WTC11 (cell line): ENCODE measurements around the gene ALLC. TPM values are rescaled to one million over a fixed set of nuclear protein-coding genes. Genes with fewer than 3 reads are reported as not detected.

Source experiments
- ATAC-seq: fragments of 200-7000 bp; cut with Tn5 transposase; 2 replicates; pipeline ENCODE4 v1.10.0; 2021; ENCODE audit warnings: mild to moderate bottlenecking, moderate library complexity
- CTCF ChIA-PET: fragments of 300-600 bp; sonication (Branson Sonifier 250); formaldehyde crosslinking; loops from one replicate; lab custom pipeline; 2021; ENCODE audit warnings: antibody characterized with exemption; lab: Charles Lee
- POLR2A ChIA-PET: fragments of 350-600 bp; sonication (Branson Sonifier 250); formaldehyde crosslinking; loops from one replicate; lab custom pipeline; 2021; ENCODE audit warnings: antibody characterized with exemption; lab: Charles Lee
- DNase-seq: peaks from one replicate; pipeline ENCODE4 v3.0.0; 2021; ENCODE audit warnings: low spot score
- H3K27ac Mint-ChIP-seq: 2 replicates; pipeline ENCODE4 v1.8.0; 2021; ENCODE audit warnings: mixed read lengths
- H3K27me3 Mint-ChIP-seq: 2 replicates; pipeline ENCODE4 v1.8.0; 2021; ENCODE audit warnings: low read depth, mild to moderate bottlenecking, moderate library complexity, mixed read lengths
- H3K36me3 Mint-ChIP-seq: 2 replicates; pipeline ENCODE4 v1.8.0; 2021; ENCODE audit warnings: mixed read lengths
- H3K4me1 Mint-ChIP-seq: 2 replicates; pipeline ENCODE4 v1.8.0; 2022; ENCODE audit warnings: mixed read lengths
- H3K4me3 Mint-ChIP-seq: 2 replicates; pipeline ENCODE4 v1.8.0; 2021; ENCODE audit warnings: mild to moderate bottlenecking, moderate library complexity, mixed read lengths
- H3K9me3 Mint-ChIP-seq: 2 replicates; pipeline ENCODE4 v1.8.0; 2021; ENCODE audit warnings: mixed read lengths
- ATF1 ChIP-seq: sonication (generic); formaldehyde crosslinking; IDR thresholded peaks from 2 replicates; pipeline ENCODE4 v1.8.1; 2023; ENCODE audit warnings: mild to moderate bottlenecking, moderate library complexity, missing genetic modification reagents
- CBFB ChIP-seq: sonication (generic); formaldehyde crosslinking; IDR thresholded peaks from 2 replicates; pipeline ENCODE4 v1.8.1; 2022; ENCODE audit warnings: mild to moderate bottlenecking, low read depth, missing genetic modification reagents
- FOXJ3 ChIP-seq: sonication (generic); formaldehyde crosslinking; IDR thresholded peaks from 2 replicates; pipeline ENCODE4 v1.9.0; 2021; ENCODE audit warnings: missing genetic modification reagents, mild to moderate bottlenecking, borderline replicate concordance
- FOXP1 ChIP-seq: sonication (generic); formaldehyde crosslinking; IDR thresholded peaks from 2 replicates; pipeline ENCODE4 v1.8.0; 2022; ENCODE audit warnings: missing genetic modification reagents, mild to moderate bottlenecking, moderate library complexity, borderline replicate concordance
- GABPB1 ChIP-seq: sonication (generic); formaldehyde crosslinking; IDR thresholded peaks from 2 replicates; pipeline ENCODE4 v1.8.1; 2023; ENCODE audit warnings: mild to moderate bottlenecking, missing genetic modification reagents
- GTF2I ChIP-seq: fragments of 250-450 bp; sonication (Bioruptor Pico); conservative IDR thresholded peaks from 2 replicates; pipeline ENCODE4 v1.4.0; 2021; ENCODE audit warnings: mild to moderate bottlenecking
- MYBL2 ChIP-seq: sonication (generic); formaldehyde crosslinking; IDR thresholded peaks from 2 replicates; pipeline ENCODE4 v1.8.1; 2023; ENCODE audit warnings: mild to moderate bottlenecking, moderate library complexity, missing genetic modification reagents
- NFATC4 ChIP-seq: fragments of 250-450 bp; sonication (Bioruptor Pico); IDR thresholded peaks from 2 replicates; pipeline ENCODE4 v1.9.0; 2021; ENCODE audit warnings: mild to moderate bottlenecking
- NR2C2 ChIP-seq: sonication (generic); formaldehyde crosslinking; IDR thresholded peaks from 2 replicates; pipeline ENCODE4 v1.8.0; 2022; ENCODE audit warnings: mild to moderate bottlenecking, missing genetic modification reagents
- NR3C1 ChIP-seq: sonication (generic); formaldehyde crosslinking; conservative IDR thresholded peaks from 2 replicates; pipeline ENCODE4 v1.8.1; 2023; ENCODE audit warnings: low read depth, mild to moderate bottlenecking, missing genetic modification reagents
- PRRX2 ChIP-seq: fragments of 250-450 bp; sonication (Bioruptor Pico); IDR thresholded peaks from 2 replicates; pipeline ENCODE4 v1.8.0; 2021; ENCODE audit warnings: mild to moderate bottlenecking
- ZNF138 ChIP-seq: sonication (generic); formaldehyde crosslinking; conservative IDR thresholded peaks from 2 replicates; pipeline ENCODE4 v1.8.1; 2022; ENCODE audit warnings: mild to moderate bottlenecking, moderate library complexity, missing genetic modification reagents
- ZNF416 ChIP-seq: fragments of 250-450 bp; sonication (Bioruptor Pico); IDR thresholded peaks from 2 replicates; pipeline ENCODE4 v1.9.0; 2021; ENCODE audit warnings: mild to moderate bottlenecking, inconsistent platforms
- total RNA-seq: library from RNA; stranded (reverse); gene quantifications from 3 replicates; pipeline ENCODE4 v1.2.3, GENCODE V29; 2021
- TF ChIP-seq, protein P1 (sequence below): sonication (generic); formaldehyde crosslinking; IDR thresholded peaks from 2 replicates; pipeline ENCODE4 v1.8.1; 2023; ENCODE audit warnings: mild to moderate bottlenecking, moderate library complexity, missing genetic modification reagents
- TF ChIP-seq, protein P2 (sequence below): fragments of 250-450 bp; sonication (Bioruptor Pico); IDR thresholded peaks from 2 replicates; pipeline ENCODE4 v1.9.0; 2021; ENCODE audit warnings: mild to moderate bottlenecking
- TF ChIP-seq, protein P3 (sequence below): sonication (generic); formaldehyde crosslinking; IDR thresholded peaks from 2 replicates; pipeline ENCODE4 v1.8.1; 2022; ENCODE audit warnings: mild to moderate bottlenecking, missing genetic modification reagents, moderate library complexity, borderline replicate concordance
- TF ChIP-seq, protein P4 (sequence below): sonication (generic); formaldehyde crosslinking; IDR thresholded peaks from 2 replicates; pipeline ENCODE4 v1.8.0; 2023; ENCODE audit warnings: mild to moderate bottlenecking, missing genetic modification reagents
- TF ChIP-seq, protein P5 (sequence below): fragments of 250-450 bp; sonication (Bioruptor Pico); conservative IDR thresholded peaks from 2 replicates; pipeline ENCODE4 v1.9.0; 2021; ENCODE audit warnings: mild to moderate bottlenecking

ALLC gene
- total RNA-seq, 1 experiment from 2014 or later: not detected

DNA sequence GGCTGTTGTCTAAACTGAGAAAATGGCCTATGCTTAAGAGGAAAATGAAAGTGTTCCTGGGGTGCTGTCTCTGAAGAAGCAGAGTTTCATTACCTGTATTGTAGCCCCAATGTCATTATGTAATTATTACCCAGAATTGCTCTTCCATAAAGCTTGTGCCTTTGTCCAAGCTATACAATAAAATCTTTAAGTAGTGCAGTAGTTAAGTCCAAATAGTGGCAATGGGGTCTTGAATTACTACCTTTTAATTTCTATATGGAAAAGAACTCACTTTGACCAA lies 13.8 kb upstream of the ALLC start (continued):
- TF ChIP-seq NR2C2: no peak
- TF ChIP-seq ATF1 (CRISPR knock-in tag): no peak
- TF ChIP-seq MYBL2 (CRISPR knock-in tag): no peak
- no peak for TF ChIP-seq FOXP1 (CRISPR knock-in tag)
- TF ChIP-seq GABPB1: no peak
- no peak for TF ChIP-seq PRRX2 (CRISPR knock-in tag)

DNA sequence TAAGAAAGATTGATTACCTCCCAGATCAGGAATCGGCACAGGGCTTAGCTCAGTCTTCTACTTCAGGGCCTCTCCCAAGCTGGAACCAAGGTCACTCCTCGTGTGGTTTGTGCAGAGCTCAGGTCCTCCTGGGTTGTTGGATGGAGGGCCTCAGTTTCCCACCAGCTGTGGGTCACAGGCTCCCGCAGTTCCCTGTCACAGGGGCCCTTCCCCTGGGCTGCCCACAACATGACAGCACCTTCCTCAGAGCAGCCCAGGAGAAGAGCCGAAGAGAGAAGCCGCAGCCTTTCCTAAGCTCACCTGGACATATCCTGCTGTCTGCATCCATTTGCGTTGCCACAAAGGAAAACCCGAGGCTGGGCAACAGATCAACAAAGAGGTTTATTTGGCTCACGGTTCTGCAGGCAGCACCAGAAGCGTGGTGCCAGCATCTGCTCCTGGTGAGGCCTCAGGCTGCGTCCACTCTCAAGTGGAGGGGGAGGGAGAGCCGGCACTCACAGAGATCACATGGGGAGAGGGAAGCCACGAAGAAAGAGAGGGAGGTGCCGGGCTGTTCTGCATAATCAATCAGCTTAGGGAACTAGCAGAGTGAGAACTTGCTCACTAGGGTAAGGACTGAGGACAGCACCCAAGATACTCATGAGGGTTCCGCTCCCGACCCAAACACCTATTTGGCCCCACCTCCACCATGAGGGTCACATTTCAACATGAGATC lies 13.0 kb upstream of the ALLC start:
- CTCF ChIA-PET: no interaction called here
- no peaks in the 10 kb centered on the region for H3K36me3 Mint-ChIP-seq
- DNase-seq: peak; percentile 9
- H3K27me3 Mint-ChIP-seq: no peaks in the 10 kb centered on the region
- ATAC-seq: no peak
- no peak overlapping the region for H3K27ac Mint-ChIP-seq
- POLR2A ChIA-PET: no interaction called here
- H3K4me1 Mint-ChIP-seq: no peaks in the 10 kb centered on the region
- no peaks in the 10 kb centered on the region for H3K9me3 Mint-ChIP-seq
- H3K4me3 Mint-ChIP-seq: no peak overlapping the region
- no peak for TF ChIP-seq ZNF138
- no peak for TF ChIP-seq FOXJ3 (CRISPR knock-in tag)
- TF ChIP-seq, protein P1, sequence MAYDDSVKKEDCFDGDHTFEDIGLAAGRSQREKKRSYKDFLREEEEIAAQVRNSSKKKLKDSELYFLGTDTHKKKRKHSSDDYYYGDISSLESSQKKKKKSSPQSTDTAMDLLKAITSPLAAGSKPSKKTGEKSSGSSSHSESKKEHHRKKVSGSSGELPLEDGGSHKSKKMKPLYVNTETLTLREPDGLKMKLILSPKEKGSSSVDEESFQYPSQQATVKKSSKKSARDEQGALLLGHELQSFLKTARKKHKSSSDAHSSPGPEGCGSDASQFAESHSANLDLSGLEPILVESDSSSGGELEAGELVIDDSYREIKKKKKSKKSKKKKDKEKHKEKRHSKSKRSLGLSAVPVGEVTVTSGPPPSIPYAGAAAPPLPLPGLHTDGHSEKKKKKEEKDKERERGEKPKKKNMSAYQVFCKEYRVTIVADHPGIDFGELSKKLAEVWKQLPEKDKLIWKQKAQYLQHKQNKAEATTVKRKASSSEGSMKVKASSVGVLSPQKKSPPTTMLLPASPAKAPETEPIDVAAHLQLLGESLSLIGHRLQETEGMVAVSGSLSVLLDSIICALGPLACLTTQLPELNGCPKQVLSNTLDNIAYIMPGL: no peak
- TF ChIP-seq, protein P2, sequence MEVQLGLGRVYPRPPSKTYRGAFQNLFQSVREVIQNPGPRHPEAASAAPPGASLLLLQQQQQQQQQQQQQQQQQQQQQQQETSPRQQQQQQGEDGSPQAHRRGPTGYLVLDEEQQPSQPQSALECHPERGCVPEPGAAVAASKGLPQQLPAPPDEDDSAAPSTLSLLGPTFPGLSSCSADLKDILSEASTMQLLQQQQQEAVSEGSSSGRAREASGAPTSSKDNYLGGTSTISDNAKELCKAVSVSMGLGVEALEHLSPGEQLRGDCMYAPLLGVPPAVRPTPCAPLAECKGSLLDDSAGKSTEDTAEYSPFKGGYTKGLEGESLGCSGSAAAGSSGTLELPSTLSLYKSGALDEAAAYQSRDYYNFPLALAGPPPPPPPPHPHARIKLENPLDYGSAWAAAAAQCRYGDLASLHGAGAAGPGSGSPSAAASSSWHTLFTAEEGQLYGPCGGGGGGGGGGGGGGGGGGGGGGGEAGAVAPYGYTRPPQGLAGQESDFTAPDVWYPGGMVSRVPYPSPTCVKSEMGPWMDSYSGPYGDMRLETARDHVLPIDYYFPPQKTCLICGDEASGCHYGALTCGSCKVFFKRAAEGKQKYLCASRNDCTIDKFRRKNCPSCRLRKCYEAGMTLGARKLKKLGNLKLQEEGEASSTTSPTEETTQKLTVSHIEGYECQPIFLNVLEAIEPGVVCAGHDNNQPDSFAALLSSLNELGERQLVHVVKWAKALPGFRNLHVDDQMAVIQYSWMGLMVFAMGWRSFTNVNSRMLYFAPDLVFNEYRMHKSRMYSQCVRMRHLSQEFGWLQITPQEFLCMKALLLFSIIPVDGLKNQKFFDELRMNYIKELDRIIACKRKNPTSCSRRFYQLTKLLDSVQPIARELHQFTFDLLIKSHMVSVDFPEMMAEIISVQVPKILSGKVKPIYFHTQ (CRISPR knock-in tag): no peak
- TF ChIP-seq GTF2I (CRISPR knock-in tag): no peak
- TF ChIP-seq, protein P3, sequence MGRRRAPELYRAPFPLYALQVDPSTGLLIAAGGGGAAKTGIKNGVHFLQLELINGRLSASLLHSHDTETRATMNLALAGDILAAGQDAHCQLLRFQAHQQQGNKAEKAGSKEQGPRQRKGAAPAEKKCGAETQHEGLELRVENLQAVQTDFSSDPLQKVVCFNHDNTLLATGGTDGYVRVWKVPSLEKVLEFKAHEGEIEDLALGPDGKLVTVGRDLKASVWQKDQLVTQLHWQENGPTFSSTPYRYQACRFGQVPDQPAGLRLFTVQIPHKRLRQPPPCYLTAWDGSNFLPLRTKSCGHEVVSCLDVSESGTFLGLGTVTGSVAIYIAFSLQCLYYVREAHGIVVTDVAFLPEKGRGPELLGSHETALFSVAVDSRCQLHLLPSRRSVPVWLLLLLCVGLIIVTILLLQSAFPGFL (CRISPR knock-in tag): no peak
- TF ChIP-seq, protein P4, sequence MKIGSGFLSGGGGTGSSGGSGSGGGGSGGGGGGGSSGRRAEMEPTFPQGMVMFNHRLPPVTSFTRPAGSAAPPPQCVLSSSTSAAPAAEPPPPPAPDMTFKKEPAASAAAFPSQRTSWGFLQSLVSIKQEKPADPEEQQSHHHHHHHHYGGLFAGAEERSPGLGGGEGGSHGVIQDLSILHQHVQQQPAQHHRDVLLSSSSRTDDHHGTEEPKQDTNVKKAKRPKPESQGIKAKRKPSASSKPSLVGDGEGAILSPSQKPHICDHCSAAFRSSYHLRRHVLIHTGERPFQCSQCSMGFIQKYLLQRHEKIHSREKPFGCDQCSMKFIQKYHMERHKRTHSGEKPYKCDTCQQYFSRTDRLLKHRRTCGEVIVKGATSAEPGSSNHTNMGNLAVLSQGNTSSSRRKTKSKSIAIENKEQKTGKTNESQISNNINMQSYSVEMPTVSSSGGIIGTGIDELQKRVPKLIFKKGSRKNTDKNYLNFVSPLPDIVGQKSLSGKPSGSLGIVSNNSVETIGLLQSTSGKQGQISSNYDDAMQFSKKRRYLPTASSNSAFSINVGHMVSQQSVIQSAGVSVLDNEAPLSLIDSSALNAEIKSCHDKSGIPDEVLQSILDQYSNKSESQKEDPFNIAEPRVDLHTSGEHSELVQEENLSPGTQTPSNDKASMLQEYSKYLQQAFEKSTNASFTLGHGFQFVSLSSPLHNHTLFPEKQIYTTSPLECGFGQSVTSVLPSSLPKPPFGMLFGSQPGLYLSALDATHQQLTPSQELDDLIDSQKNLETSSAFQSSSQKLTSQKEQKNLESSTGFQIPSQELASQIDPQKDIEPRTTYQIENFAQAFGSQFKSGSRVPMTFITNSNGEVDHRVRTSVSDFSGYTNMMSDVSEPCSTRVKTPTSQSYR (CRISPR knock-in tag): no peak
- TF ChIP-seq GABPB1: no peak
- TF ChIP-seq, protein P5, sequence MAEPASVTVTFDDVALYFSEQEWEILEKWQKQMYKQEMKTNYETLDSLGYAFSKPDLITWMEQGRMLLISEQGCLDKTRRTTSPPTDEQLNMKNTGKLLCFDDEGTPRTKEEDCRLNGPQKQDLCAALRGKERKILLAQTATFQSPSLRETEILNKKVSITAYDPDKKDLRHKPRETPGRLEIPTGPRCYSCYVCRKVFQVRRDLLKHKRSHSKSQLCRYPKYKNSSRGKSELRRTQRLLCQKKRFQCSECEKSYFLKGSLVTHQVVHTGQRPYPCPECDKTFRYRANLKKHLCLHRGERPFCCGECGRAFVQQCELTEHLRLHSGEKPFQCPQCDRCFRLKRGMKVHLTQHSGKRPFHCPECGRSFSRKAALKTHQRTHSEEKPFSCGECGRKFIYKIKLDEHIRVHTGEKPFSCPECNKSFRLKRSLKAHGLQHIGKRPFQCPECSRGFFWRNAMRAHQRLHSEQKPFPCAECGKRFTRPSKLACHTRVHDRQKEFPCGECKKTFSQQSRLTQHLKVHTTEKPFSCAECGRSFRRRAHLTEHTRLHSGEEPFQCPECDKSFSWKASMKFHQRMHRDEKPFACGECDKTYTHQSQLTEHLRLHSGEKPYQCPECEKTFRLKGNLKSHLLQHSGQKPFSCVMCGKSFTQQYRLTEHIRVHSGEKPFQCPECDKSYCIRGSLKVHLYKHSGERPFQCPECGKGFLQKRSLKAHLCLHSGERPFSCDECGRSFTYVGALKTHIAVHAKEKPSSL (CRISPR knock-in tag): no peak
- TF ChIP-seq CBFB (CRISPR knock-in tag): no peak
- no peak for TF ChIP-seq ZNF416 (CRISPR knock-in tag)
- TF ChIP-seq NFATC4: no peak
- no peak for TF ChIP-seq NR3C1
- TF ChIP-seq NR2C2: no peak
